Activated T-cell treated with anti-CD3 and anti-CD28 coated beads, Interleukin-2, amount 50 U/mL, for 1 hour (primary cell): Measurements from ENCODE around the gene POU6F2.
"Not testable (repeated sequence)": the region's sequence is repeated elsewhere in the genome, so short reads cannot be mapped to it uniquely, and the experiment has no call there.

ENCODE experiments used
- DNase-seq: peaks from one replicate; pipeline ENCODE4 v3.0.0-alpha.2; 2020

The POU6F2 gene

GRCh38 chr7:39132306-39132705 is 154.6 kb downstream of the POU6F2 start:
- DNase-seq: no peak

- DNase-seq: no peak
These were observed 155.4 kb downstream of the POU6F2 start for GRCh38 chr7:39133088-39133487.

GRCh38 chr7:39137480-39137879 is 159.8 kb downstream of the POU6F2 start:
- no peak for DNase-seq

- DNase-seq: no peak
These were observed 165.0 kb downstream of the POU6F2 start for GRCh38 chr7:39142750-39143149.

- no peak for DNase-seq
These were observed 166.7 kb downstream of the POU6F2 start for GRCh38 chr7:39144420-39144819.

- DNase-seq: no peak
These were observed 167.6 kb downstream of the POU6F2 start for GRCh38 chr7:39145283-39145682.

- DNase-seq: no peak
These were observed 168.2 kb downstream of the POU6F2 start for GRCh38 chr7:39145935-39146334.

GRCh38 chr7:39152701-39153100 is 175.0 kb downstream of the POU6F2 start:
- DNase-seq: no peak

- DNase-seq: no peak
These were observed 175.4 kb downstream of the POU6F2 start for GRCh38 chr7:39153113-39153512.

GRCh38 chr7:39153647-39154046 is 175.9 kb downstream of the POU6F2 start:
- no peak for DNase-seq

GRCh38 chr7:39154815-39155214 is 177.1 kb downstream of the POU6F2 start:
- no peak for DNase-seq

- no peak for DNase-seq
These were observed 180.7 kb downstream of the POU6F2 start for GRCh38 chr7:39158367-39158766.

- DNase-seq: no peak
These were observed 184.2 kb downstream of the POU6F2 start for GRCh38 chr7:39161903-39162302.

- DNase-seq: no peak
These were observed 187.2 kb downstream of the POU6F2 start for GRCh38 chr7:39164887-39165286.

GRCh38 chr7:39168403-39169098 is 190.8 kb downstream of the POU6F2 start:
- DNase-seq: no peak

- no peak for DNase-seq
These were observed 194.4 kb downstream of the POU6F2 start for GRCh38 chr7:39172137-39172536.

GRCh38 chr7:39181398-39181797 is 203.7 kb downstream of the POU6F2 start:
- DNase-seq: no peak

- no peak for DNase-seq
These were observed 206.1 kb downstream of the POU6F2 start for GRCh38 chr7:39183796-39184195.

- no peak for DNase-seq
These were observed 206.7 kb downstream of the POU6F2 start for GRCh38 chr7:39184391-39184790.

GRCh38 chr7:39186131-39186530 is 208.4 kb downstream of the POU6F2 start:
- DNase-seq: no peak

- DNase-seq: no peak
These were observed 209.0 kb downstream of the POU6F2 start for GRCh38 chr7:39186671-39187070.

- no peak for DNase-seq
These were observed 209.4 kb downstream of the POU6F2 start for GRCh38 chr7:39187130-39187529.

GRCh38 chr7:39192476-39192875 is 214.8 kb downstream of the POU6F2 start:
- no peak for DNase-seq

- DNase-seq: not testable (repeated sequence)
These were observed 216.7 kb downstream of the POU6F2 start for GRCh38 chr7:39194388-39194787.

GRCh38 chr7:39195967-39196366 is 218.3 kb downstream of the POU6F2 start:
- no peak for DNase-seq
